Stimulated activated naive B cell treated with anti-CD40 and anti-IgM and Interleukin-4, amounts not matched to agents 10 μg/mL and 1 μg/mL and 100 μg/mL, for 72 hours (primary cell): Measurements from ENCODE around the gene ADCY4.
"Not testable (repeated sequence)": the region's sequence is repeated elsewhere in the genome, so short reads cannot be mapped to it uniquely, and the experiment has no call there.

Experiments
- ATAC-seq, 2 donors: fragments of 150-1000 bp; cut with Tn5 transposase; replicated peaks; 2 replicates each; pipeline ENCODE4 v1.10.0; 2021; ENCODE audit warnings: moderate library complexity in 1 of 2
- DNase-seq: peaks from one replicate; pipeline ENCODE4 v3.0.0; 2021
- H3K27ac Mint-ChIP-seq: one replicate; pipeline ENCODE4 v1.8.0; 2022; ENCODE audit warnings: mild to moderate bottlenecking, mixed read lengths
- H3K27me3 Mint-ChIP-seq, 2 donors: one replicate each; pipeline ENCODE4 v1.8.0; 2022; ENCODE audit warnings: mixed read lengths in 2 of 2
- H3K36me3 Mint-ChIP-seq, 2 donors: one replicate each; pipeline ENCODE4 v1.8.0; 2022; ENCODE audit warnings: mixed read lengths in 2 of 2, mild to moderate bottlenecking in 1 of 2
- H3K4me1 Mint-ChIP-seq, 2 donors: one replicate each; pipeline ENCODE4 v1.8.0; 2022; ENCODE audit warnings: mixed read lengths in 2 of 2, mild to moderate bottlenecking in 1 of 2
- H3K4me3 Mint-ChIP-seq, 2 donors: one replicate each; pipeline ENCODE4 v1.8.0; 2022; ENCODE audit warnings: mild to moderate bottlenecking in 2 of 2, mixed read lengths in 2 of 2, moderate library complexity in 1 of 2
- H3K9me3 Mint-ChIP-seq, 2 donors: one replicate each; pipeline ENCODE4 v1.8.0; 2022; ENCODE audit warnings: mixed read lengths in 2 of 2, mild to moderate bottlenecking in 1 of 2

ADCY4 gene

DNA sequence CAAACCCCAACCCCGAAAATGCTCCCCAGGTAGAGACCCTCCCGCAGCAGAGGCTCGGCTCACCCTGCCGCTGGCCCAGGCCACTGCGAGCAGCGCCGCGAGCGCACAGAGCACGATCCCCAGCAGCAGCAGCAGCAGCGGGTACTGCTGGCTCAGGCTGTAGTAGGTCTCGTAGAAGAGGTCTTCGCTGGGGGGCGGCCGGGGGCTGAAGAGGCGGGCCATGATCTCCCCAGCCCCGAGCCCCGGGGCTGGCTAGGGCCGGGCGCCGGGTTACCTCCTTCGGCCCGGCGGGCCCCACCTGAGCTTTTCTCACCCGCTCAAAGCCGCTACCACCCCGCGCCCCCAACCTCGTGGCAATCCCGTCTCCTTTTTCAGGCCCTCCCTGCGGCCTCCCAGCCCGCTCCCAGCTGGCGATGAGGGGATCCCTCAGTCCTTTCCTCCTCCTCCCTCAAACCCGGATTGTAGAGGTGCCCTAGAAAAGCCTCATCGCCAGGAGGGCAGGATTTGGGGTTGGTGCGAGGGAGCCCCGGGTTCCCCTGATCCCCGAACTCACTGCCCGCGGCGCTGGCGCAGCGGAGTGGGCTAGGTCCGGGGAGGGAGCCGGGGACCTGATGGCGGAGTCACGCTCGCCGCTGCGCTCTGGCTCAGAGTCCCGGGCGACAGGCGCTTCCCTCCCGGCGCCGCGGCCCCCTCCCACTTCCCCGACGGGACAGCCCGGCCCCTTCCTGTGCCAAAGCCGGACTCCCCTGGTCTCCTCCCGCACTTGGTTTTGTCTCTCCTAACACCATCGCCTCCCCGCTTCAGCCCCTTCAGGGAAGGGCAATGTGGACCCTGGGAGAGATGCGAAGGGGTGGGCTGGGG is at the start of gene ADCY4:
TSS of gene ADCY4 (minus strand) at position 641 of the 861 bp plus-strand sequence. CDS start at position 222, 419 bp downstream.
- DNase-seq = no peak
- peaks cover 16 to 25% of the 10 kb centered on the region in 2 donors for H3K36me3 Mint-ChIP-seq
- peaks cover 16 to 39% of the 10 kb centered on the region in 2 donors for H3K27me3 Mint-ChIP-seq
- H3K9me3 Mint-ChIP-seq = no peaks in the 10 kb centered on the region
- H3K27ac Mint-ChIP-seq = no peak within 1 kb of the TSS
- peak within 1 kb of the TSS; percentile 70 to 87 for H3K4me3 Mint-ChIP-seq
- peaks cover 36 to 58% of the 10 kb centered on the region in 2 donors for H3K4me1 Mint-ChIP-seq
- ATAC-seq = peak; percentile 29 to 33

GRCh38 chr14:24384169-24384568 is 49.3 kb upstream of the ADCY4 start:
- Mint-ChIP-seq H3K4me3 (no peak overlapping the region), H3K27ac (no peak overlapping the region), H3K27me3 (peaks cover 4 to 8% of the 10 kb centered on the region in 2 donors), H3K9me3 (no peaks in the 10 kb centered on the region), H3K4me1 (no peaks in the 10 kb centered on the region), H3K36me3 (no peaks in the 10 kb centered on the region)
- DNase-seq (no peak), ATAC-seq (no peak)

DNA sequence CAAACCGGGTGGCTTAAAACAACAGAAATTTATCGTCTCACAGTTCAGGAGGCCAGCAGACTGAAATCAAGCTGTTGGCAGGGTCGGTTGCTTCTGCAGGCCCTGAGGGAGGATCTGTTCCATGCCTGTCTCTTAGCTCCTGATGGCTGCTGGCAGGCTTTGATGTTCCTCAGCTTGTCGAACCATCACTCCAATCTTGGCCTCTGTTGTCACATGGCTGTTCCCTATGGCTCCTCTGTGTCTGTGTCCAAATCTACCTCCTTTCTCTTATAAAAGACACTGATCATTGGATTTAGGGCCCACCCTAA is 47.1 kb upstream of the ADCY4 start:
- no peak overlapping the region for H3K4me3 Mint-ChIP-seq
- H3K27ac Mint-ChIP-seq = no peak overlapping the region
- H3K9me3 Mint-ChIP-seq = no peaks in the 10 kb centered on the region
- no peak for ATAC-seq
- no peaks in the 10 kb centered on the region for H3K36me3 Mint-ChIP-seq
- no peak for DNase-seq
- H3K27me3 Mint-ChIP-seq = peaks cover 4 to 8% of the 10 kb centered on the region in 2 donors
- H3K4me1 Mint-ChIP-seq = peaks cover 0 to 1% of the 10 kb centered on the region in 2 donors

GRCh38 chr14:24381363-24382063 is 46.6 kb upstream of the ADCY4 start:
- H3K27ac Mint-ChIP-seq = no peak overlapping the region
- peak; percentile 44 to 65 for ATAC-seq
- no peaks in the 10 kb centered on the region for H3K36me3 Mint-ChIP-seq

GRCh38 chr14:24379907-24380730 is 45.2 kb upstream of the ADCY4 start:
- Mint-ChIP-seq H3K4me1 (peaks cover 0 to 1% of the 10 kb centered on the region in 2 donors), H3K9me3 (no peaks in the 10 kb centered on the region), H3K36me3 (no peaks in the 10 kb centered on the region), H3K27ac (no peak overlapping the region), H3K27me3 (peaks cover 5 to 9% of the 10 kb centered on the region in 2 donors), H3K4me3 (no peak overlapping the region)
- no peak for DNase-seq
- ATAC-seq = no peak

More at GRCh38 chr14:24381363-24382063, 46.6 kb upstream of the ADCY4 start:
- Mint-ChIP-seq H3K4me3 (no peak overlapping the region), H3K27me3 (peaks cover 3 to 4% of the 10 kb centered on the region in 2 donors), H3K9me3 (no peaks in the 10 kb centered on the region), H3K4me1 (peaks cover 0 to 1% of the 10 kb centered on the region in 2 donors)
- no peak for DNase-seq

DNA sequence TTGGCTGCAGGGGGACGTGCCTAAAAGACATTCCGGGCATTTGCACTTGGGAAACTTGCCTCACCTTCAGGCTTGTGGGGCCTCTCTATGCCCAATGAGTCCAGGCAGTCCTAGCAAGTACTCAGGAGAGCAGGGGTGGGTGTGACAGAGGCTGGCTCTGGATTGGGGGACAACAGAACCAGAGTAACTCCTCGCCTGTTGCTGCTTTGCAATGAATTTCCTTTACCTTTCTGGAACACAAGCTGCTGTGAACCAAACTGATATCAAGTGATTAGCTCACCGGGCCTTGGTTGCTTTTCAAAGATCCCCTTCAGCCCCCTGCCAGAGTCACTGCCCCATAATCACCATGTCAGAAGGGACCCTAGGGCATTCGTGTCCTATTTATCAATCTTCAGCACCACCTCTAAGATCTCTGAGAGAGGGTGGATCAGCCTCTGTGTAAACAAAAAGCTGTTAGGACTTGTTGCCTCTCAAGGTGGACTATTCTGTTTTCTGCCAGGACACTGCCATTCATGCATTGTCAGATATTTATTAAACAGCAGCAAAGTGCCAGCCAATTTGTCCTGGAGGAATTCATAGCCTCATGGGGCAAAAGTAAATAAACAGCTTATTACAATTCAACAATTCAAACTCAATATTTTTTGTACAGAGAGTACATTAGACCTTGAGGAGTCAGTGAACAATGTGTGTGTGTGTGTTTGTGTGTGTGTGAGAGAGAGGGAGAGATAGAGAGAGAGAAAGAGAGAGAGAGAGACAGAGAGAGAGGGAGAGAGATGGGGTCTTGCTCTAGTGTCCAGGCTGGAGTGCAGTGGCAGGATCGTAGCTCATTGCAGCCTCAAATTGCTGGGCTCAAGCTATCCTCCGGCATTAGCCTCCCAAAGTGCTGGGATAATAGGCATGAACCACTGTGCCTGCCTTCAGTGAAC is 44.4 kb upstream of the ADCY4 start:
- no peak for ATAC-seq
- H3K4me3 Mint-ChIP-seq = no peak overlapping the region
- H3K4me1 Mint-ChIP-seq = peaks cover 0 to 1% of the 10 kb centered on the region in 2 donors
- H3K27me3 Mint-ChIP-seq = peaks cover 9% of the 10 kb centered on the region in 2 donors
- H3K36me3 Mint-ChIP-seq = no peaks in the 10 kb centered on the region
- no peak overlapping the region for H3K27ac Mint-ChIP-seq
- no peak for DNase-seq
- no peaks in the 10 kb centered on the region for H3K9me3 Mint-ChIP-seq

DNA sequence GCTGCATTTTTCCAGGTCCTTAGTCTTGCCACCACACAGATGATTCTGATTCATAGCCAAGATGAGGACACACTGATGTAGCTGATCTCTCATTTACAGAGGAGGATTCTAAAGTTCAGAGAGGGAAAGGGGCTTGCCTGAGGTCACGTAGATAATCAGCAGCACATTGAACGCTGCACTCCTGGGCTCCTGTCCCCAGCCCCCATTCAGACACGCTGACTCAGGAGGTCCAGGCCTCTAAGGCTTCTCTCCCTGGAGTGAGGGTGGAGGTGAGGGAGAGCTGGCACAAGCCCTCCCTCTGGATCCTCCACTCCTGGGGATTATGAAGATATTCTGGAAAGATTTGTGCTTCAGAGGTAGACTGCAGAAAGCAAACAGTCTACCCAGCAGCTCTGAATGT is 43.5 kb upstream of the ADCY4 start:
- ATAC-seq = no peak
- no peak overlapping the region for H3K27ac Mint-ChIP-seq
- DNase-seq = no peak
- peaks cover 0 to 1% of the 10 kb centered on the region in 2 donors for H3K4me1 Mint-ChIP-seq
- H3K9me3 Mint-ChIP-seq = no peaks in the 10 kb centered on the region
- peaks cover 5 to 9% of the 10 kb centered on the region in 2 donors for H3K27me3 Mint-ChIP-seq
- no peaks in the 10 kb centered on the region for H3K36me3 Mint-ChIP-seq
- H3K4me3 Mint-ChIP-seq = no peak overlapping the region

GRCh38 chr14:24377657-24378056 is 42.8 kb upstream of the ADCY4 start:
- ATAC-seq = no peak
- Mint-ChIP-seq H3K4me1 (peaks cover 0 to 1% of the 10 kb centered on the region in 2 donors), H3K9me3 (no peaks in the 10 kb centered on the region), H3K27ac (no peak overlapping the region), H3K27me3 (peaks cover 5 to 9% of the 10 kb centered on the region in 2 donors), H3K4me3 (no peak overlapping the region), H3K36me3 (no peaks in the 10 kb centered on the region)
- DNase-seq = no peak

DNA sequence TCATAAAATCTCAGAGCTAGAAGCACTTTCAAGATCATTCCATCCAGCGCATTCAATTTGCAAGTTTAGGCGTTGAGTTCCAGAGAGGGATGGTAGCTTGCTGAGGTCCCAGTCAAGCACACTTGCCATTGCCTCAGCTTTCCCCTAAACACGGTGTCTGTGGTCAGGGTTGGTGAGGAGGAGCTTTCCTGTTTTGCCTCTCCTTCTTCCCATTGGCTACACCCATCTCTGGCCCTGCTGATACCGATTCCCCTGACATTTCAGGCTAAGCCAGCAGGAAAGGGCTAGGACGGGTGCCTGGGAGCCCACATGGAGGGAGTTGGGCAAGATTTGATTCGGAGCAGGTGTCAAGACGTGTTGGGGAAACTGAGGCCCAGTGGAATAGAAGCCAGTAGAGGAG is 42.3 kb upstream of the ADCY4 start:
- ATAC-seq (no peak), DNase-seq (no peak)
- H3K9me3 Mint-ChIP-seq = no peaks in the 10 kb centered on the region
- peaks cover 0 to 1% of the 10 kb centered on the region in 2 donors for H3K4me1 Mint-ChIP-seq
- peaks cover 5 to 9% of the 10 kb centered on the region in 2 donors for H3K27me3 Mint-ChIP-seq
- no peaks in the 10 kb centered on the region for H3K36me3 Mint-ChIP-seq
- H3K27ac Mint-ChIP-seq = no peak overlapping the region
- H3K4me3 Mint-ChIP-seq = no peak overlapping the region

DNA sequence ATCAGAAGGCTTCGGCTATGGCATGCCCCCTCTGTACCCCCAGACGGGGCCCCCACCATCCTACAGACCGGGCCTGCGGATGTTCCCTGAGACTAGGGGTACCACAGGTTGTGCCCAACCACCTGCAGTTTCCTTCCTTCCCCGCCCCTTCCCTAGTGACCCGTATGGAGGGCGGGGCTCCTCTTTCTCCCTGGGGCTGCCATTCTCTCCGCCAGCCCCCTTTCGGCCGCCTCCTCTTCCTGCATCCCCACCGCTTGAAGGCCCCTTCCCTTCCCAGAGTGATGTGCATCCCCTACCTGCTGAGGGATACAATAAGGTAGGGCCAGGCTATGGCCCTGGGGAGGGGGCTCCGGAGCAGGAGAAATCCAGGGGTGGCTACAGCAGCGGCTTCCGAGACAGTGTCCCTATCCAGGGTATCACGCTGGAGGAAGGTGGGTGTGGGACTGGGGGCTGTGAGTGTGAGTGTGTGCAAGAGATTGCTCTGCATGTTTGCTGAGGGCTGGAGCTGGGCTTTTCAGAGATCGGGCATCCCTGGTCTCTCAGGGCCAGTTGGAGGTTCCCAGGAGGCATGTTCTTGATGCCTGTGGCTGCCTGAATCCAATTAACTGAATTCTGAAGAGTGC is 41.7 kb upstream of the ADCY4 start:
- Mint-ChIP-seq H3K4me1 (peaks cover 0 to 1% of the 10 kb centered on the region in 2 donors), H3K27me3 (peaks cover 5 to 9% of the 10 kb centered on the region in 2 donors), H3K36me3 (no peaks in the 10 kb centered on the region), H3K4me3 (no peak overlapping the region), H3K9me3 (no peaks in the 10 kb centered on the region), H3K27ac (no peak overlapping the region)
- ATAC-seq (no peak), DNase-seq (no peak)

- peaks cover 9 to 11% of the 10 kb centered on the region in 2 donors for H3K27me3 Mint-ChIP-seq
- no peak overlapping the region for H3K4me3 Mint-ChIP-seq
- peaks cover 7 to 11% of the 10 kb centered on the region in 2 donors for H3K4me1 Mint-ChIP-seq
- H3K9me3 Mint-ChIP-seq = no peaks in the 10 kb centered on the region
- no peak for ATAC-seq
- H3K27ac Mint-ChIP-seq = no peak overlapping the region
- H3K36me3 Mint-ChIP-seq = no peaks in the 10 kb centered on the region
- no peak for DNase-seq
Measured at GRCh38 chr14:24372701-24373416, 38.0 kb upstream of the ADCY4 start.

DNA sequence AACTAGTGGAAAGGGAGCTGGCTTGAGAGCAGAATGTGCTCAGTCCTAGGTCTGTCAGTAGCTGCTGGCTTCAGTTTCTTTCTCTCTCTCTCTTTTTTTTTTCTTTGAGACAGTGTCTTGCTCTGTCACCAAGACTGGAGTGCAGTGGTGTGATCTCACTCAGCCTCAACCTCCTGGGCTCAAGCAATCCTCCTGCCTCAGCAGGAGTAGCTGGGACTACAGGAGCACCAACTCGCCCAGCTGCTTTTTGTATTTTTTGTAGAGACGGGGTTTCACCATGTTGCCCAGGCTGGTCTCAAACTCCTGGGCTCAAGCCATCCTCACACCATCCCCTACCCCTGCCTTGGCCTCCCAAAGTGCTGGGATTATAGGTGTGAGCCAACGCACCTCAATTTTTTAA is 36.7 kb upstream of the ADCY4 start:
- H3K27me3 Mint-ChIP-seq = peaks cover 14 to 17% of the 10 kb centered on the region in 2 donors

More for the DNA sequence above, 36.7 kb upstream of the ADCY4 start:
- Mint-ChIP-seq H3K4me1 (peaks cover 20 to 21% of the 10 kb centered on the region in 2 donors), H3K27ac (peak overlapping the region; percentile 56)
- H3K36me3 Mint-ChIP-seq, ATAC-seq, H3K9me3 Mint-ChIP-seq, H3K4me3 Mint-ChIP-seq, DNase-seq: not testable (repeated sequence)
